ENCODE data around the gene DOCK3. TPM values are rescaled to one million over a fixed set of nuclear protein-coding genes. Genes with fewer than 3 reads are reported as not detected.
"Not testable (repeated sequence)": the region's sequence is repeated elsewhere in the genome, so short reads cannot be mapped to it uniquely, and the experiment has no call there.

The DOCK3 gene
- total RNA-seq, 1 experiment from 2014 or later = 5.6 TPM

- TF ChIP-seq E2F4 (CRISPR knock-in tag; IDR thresholded peaks at IDR 0.05; ENCODE audit: borderline replicate concordance, low read depth) = no peak
- no peak for TF ChIP-seq ZMAT4 (CRISPR knock-in tag; IDR thresholded peaks at IDR 0.05)
- ChIA-PET CTCF (interaction anchor here (0.6 to 1.7 kb wide), 5 partner anchors 12 to 1650 kb away, joined by 3 to 7 read pairs (median 3); no protein-coding TSS in a partner anchor), POLR2A (interaction anchor here (0.7 kb wide), 1 partner anchor 285 kb away, joined by 4 read pairs; no protein-coding TSS in a partner anchor)
- Mint-ChIP-seq H3K4me3 (no peak overlapping the region), H3K9me3 (peaks cover 5% of the 10 kb centered on the region; the same call in 1 of the 2 replicates), H3K27me3 (ENCODE audit: low read depth) (no peaks in the 10 kb centered on the region; the same call in 1 of the 2 replicates), H3K4me1 (peaks cover 19% of the 10 kb centered on the region), H3K27ac (no peak overlapping the region), H3K36me3 (no peaks in the 10 kb centered on the region)
- DNase-seq (ENCODE audit: low spot score) (no peak), ATAC-seq (0 out of 2 replicates have a peak, but pooled peaks have one; percentile 44)
Observed at GRCh38 chr3:50873376-50874157, 198.8 kb downstream of the DOCK3 start.

GRCh38 chr3:50874876-50875275 is 200.1 kb downstream of the DOCK3 start:
- CTCF ChIA-PET = interaction anchor here (1.2 to 1.3 kb wide), 2 partner anchors 13 to 259 kb away, joined by 3 to 4 read pairs; no protein-coding TSS in a partner anchor
- Mint-ChIP-seq H3K4me1 (peaks cover 27% of the 10 kb centered on the region), H3K27ac (0 out of 2 replicates have a peak overlapping the region, but pooled peaks have one; percentile 64)
- 0 out of 2 replicates have a peak, but pooled peaks have one; percentile 24 for ATAC-seq
- POLR2A ChIA-PET; H3K9me3 Mint-ChIP-seq; H3K4me3 Mint-ChIP-seq; H3K36me3 Mint-ChIP-seq; DNase-seq (ENCODE audit: low spot score); H3K27me3 Mint-ChIP-seq (ENCODE audit: low read depth): not testable (repeated sequence)

GRCh38 chr3:50876947-50877346 is 202.2 kb downstream of the DOCK3 start:
- Mint-ChIP-seq H3K36me3 (no peaks in the 10 kb centered on the region), H3K9me3 (peaks cover 7% of the 10 kb centered on the region; the same call in 1 of the 2 replicates), H3K27ac (peak overlapping the region; percentile 12; the same call in 1 of the 2 replicates), H3K27me3 (ENCODE audit: low read depth) (no peaks in the 10 kb centered on the region; the same call in 1 of the 2 replicates), H3K4me1 (peaks cover 27% of the 10 kb centered on the region), H3K4me3 (no peak overlapping the region)
- POLR2A ChIA-PET = interaction anchor here (0.6 kb wide), 1 partner anchor 8 kb away, joined by 3 read pairs; no protein-coding TSS in a partner anchor
- TF ChIP-seq FOXP4 (CRISPR knock-in tag; IDR thresholded peaks at IDR 0.05) = no peak
- no peak for TF ChIP-seq NR2C2 (CRISPR knock-in tag; IDR thresholded peaks at IDR 0.05)
- TF ChIP-seq ARID4B (CRISPR knock-in tag; IDR thresholded peaks at IDR 0.05; ENCODE audit: borderline replicate concordance) = no peak
- TF ChIP-seq NFATC4 (CRISPR knock-in tag; IDR thresholded peaks at IDR 0.05) = no peak
- no peak for TF ChIP-seq AFF4 (CRISPR knock-in tag; IDR thresholded peaks at IDR 0.05; ENCODE audit: borderline replicate concordance)
- DNase-seq (ENCODE audit: low spot score) = no peak
- CTCF ChIA-PET = interaction anchor here (0.5 to 1.0 kb wide), 2 partner anchors 159 to 201 kb away, joined by 3 to 4 read pairs; no protein-coding TSS in a partner anchor
- ATAC-seq = no peak

GRCh38 chr3:50882733-50883132 is 208.0 kb downstream of the DOCK3 start:
- peaks cover 21% of the 10 kb centered on the region for H3K4me1 Mint-ChIP-seq
- H3K9me3 Mint-ChIP-seq; DNase-seq (ENCODE audit: low spot score); CTCF ChIA-PET; ATAC-seq; POLR2A ChIA-PET; H3K4me3 Mint-ChIP-seq; H3K36me3 Mint-ChIP-seq; H3K27me3 Mint-ChIP-seq (ENCODE audit: low read depth); H3K27ac Mint-ChIP-seq: not testable (repeated sequence)

Data from WTC11 (cell line).